D721Med (cell line): ENCODE results near the gene ZHX3.

Source experiments
- DNase-seq: peaks from one replicate; pipeline ENCODE4 v3.0.0; 2011; ENCODE audit warnings: low spot score; ENCODE audit not compliant: insufficient read length
- FAIRE-seq: peaks from 2 replicates; lab custom pipeline; 2011; peaks lifted over from hg19 to GRCh38; lab: Jason Lieb, UNC
- TF ChIP-seq, protein P1 (sequence below): IDR thresholded peaks from 2 replicates; pipeline ENCODE4 v1.5.1; 2012; ENCODE audit warnings: mild to moderate bottlenecking, control low read depth; ENCODE audit not compliant: insufficient read depth; ENCODE audit errors: missing control alignments

Gene ZHX3

DNA sequence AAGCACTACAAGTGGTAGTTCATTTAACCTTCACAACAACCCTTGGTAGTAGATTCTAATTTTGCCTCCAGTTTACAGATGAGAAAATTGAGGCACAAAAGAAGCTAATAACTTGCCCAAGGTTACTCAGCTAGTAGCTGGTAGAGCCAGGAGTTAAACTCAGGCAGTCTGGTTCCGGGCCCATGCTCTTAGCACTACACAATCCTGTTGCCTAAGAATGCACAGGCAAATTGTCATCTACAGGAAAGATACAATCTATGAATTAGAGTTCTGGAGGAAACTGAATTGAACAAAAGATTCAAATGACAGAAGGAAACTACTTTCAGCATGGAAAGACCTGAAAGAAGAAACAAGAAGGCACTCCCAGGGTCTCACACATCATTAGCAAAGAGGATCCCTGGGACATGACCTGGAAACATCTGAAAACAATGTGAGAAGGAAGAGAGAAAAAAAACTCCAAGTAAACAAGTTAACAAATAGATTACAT lies 56.8 kb downstream of the ZHX3 start:
- TF ChIP-seq, protein P1, sequence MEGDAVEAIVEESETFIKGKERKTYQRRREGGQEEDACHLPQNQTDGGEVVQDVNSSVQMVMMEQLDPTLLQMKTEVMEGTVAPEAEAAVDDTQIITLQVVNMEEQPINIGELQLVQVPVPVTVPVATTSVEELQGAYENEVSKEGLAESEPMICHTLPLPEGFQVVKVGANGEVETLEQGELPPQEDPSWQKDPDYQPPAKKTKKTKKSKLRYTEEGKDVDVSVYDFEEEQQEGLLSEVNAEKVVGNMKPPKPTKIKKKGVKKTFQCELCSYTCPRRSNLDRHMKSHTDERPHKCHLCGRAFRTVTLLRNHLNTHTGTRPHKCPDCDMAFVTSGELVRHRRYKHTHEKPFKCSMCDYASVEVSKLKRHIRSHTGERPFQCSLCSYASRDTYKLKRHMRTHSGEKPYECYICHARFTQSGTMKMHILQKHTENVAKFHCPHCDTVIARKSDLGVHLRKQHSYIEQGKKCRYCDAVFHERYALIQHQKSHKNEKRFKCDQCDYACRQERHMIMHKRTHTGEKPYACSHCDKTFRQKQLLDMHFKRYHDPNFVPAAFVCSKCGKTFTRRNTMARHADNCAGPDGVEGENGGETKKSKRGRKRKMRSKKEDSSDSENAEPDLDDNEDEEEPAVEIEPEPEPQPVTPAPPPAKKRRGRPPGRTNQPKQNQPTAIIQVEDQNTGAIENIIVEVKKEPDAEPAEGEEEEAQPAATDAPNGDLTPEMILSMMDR, result no peak
- DNase-seq (no peak), FAIRE-seq (no peak)

DNA sequence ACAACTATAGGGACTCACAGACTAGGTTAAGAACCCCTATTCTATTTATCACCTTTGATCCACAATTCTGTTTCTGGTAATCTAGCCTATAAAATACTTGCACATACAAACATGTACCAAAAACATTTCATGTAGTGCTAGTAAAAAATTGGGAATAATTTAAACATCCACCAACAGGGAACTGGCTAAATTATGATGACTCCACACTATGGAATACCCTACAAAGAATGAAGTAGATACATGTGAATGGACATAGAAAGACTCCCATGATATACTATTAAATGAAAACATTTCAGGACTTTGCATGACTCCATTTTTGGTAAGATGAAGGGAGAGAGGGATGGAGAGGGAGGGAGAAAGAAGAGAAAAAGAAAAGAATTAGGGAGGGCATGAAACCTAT lies 58.2 kb downstream of the ZHX3 start:
- no peak for FAIRE-seq
- TF ChIP-seq, protein P1, result no peak
- no peak for DNase-seq

GRCh38 chr20:41258474-41258873 lies 59.1 kb downstream of the ZHX3 start:
- FAIRE-seq (no peak), DNase-seq (no peak)
- TF ChIP-seq, protein P1, result no peak

DNA sequence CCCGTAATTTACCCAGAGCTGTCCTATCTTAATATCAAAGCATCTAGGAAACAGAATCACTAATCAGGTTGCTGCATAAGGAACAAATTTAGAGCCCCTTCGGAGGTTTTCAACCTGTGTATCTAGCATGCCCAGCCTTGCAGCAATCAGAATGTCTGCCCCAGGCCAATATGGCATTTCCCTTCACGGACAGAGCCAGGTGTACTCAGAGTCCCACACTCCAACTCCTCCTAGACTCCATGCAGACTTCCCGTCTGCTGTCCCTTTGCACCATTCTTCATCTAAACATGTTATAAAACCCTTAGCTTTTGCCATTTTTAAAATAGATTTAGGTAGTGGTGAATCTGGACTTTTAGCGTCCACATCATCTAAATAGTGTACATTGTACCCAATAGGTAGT lies 61.0 kb downstream of the ZHX3 start:
- TF ChIP-seq, protein P1, result no peak
- DNase-seq (no peak), FAIRE-seq (no peak)

DNA sequence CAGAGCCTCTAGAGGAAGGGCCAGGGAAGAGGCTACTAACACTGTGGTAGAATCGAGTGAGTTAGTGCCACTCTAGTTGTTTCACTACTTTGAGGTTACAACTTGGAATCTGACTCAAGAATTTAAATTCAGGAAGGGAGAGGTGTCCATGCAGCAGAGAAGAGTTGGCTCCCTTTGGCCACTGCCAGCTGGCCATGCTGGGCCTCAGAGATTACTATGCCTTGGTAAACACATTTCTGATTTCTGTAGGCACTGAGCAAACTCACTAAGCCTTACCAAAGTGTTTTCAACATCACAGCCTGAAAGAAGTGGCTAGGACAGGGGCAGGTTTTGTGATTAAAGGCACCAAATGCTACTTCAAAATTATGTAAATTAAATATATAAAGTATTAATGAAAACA lies 61.9 kb downstream of the ZHX3 start:
- TF ChIP-seq, protein P1, result no peak
- FAIRE-seq, result no peak
- no peak for DNase-seq

DNA sequence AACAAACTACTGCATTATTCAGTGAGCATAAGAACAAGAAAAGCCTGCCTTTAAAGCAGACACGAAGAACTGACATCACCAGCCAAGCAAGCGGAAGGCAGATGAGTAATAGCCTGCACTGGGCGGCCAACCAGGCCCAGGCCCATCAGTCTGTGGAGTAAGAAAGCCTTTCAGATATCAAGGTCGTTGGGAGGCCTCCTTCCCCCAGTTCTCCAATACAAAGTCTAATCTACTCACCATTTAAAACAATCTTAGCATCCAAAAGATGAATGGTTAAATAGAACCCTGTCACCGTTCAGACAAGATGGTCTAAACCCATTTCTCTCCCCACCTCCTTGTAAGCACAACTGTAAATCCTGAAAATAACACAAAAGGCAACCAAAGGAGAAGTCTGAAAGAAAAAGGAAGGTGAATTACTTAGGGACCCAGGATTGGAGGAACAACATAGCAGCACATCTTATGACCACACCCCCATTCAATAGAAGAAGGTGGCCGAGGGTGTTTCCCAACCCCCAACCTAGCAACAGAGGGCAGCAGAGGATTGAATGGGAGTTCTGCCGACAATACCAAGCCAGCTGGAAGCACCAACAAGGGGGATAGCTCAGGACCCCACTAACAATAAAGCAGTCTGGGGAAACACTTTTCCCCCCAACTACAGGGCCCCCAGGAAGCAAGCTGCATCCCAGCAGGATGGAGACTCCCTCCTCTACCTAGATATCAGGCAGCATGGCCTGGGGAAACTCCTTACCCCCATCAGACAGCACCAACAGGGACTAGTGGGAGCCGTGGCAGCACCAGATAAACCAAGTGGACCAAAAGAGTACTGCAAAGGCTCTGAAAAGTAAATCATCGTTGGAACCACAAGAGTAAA lies 67.9 kb downstream of the ZHX3 start:
- DNase-seq, result no peak
- FAIRE-seq, result no peak
- TF ChIP-seq, protein P1, result peak; percentile 15
